GM18511 (cell line): ENCODE results near the gene MRPL54.
"Not testable (repeated sequence)": the region's sequence is repeated elsewhere in the genome, so short reads cannot be mapped to it uniquely, and the experiment has no call there.

Experiments
- ATAC-seq: cut with Tn5 transposase; IDR thresholded peaks from one replicate; pipeline ENCODE4 v1.9.1; 2021; ENCODE audit warnings: mild to moderate bottlenecking, moderate library complexity; ENCODE audit not compliant: unreplicated experiment

MRPL54 gene

DNA sequence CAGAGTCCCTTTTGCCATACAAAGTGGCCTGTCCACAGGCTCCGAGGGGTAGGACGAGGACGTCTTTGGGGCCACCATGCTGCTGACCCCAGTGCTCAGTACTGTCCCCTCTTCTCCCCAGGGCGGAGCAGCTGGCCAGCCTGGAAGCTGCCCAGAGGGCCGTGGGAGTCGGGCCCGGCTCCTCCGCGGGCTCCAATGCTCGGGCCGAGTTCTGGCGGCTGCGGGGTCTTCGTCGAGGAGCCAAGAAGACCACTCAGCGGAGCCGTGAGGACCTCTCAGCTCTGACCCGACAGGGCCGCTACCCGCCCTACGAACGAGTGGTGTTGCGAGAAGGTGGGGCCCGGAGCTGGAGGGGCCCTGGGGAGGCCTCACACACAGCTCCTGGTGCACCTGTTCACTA, 22.1 kb upstream of the MRPL54 start:
- ATAC-seq = no peak

GRCh38 chr19:3743486-3743885, 19.0 kb upstream of the MRPL54 start:
- no peak for ATAC-seq

DNA sequence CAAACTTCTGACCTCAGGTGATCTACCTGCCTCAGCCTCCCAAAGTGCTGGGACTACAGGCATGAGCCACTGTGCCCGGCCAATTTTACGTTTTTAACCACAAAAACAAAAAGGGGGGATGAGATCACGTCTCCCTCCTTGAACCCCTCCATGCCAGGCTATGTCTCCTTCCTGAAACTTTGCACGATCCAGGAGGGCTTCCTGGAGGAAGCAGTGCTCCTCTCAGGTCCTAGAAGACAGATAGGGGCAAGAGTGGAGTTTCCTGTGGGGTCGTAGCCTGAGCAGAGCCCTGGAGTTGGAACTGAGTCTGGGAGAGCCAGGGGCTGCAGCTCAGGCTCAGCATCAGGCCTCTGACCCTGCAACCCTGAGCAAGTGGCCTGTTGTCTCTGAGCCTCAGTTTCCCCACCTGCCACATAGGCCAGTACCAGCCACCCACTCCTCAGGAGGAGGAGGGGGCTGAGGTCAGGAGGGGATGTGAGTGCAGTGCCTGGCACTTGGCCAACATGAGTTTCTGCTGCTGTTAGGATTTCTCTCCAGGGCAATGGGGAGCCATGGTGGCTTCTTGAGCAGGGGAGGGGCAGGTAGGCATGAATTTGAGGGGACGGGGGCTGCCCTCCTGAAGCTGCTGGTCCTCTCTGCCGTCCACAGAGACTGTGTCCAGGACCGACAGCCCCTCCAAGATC, 17.0 kb upstream of the MRPL54 start:
- ATAC-seq = no peak

- ATAC-seq = no peak
Measured at GRCh38 chr19:3746371-3747056, 16.0 kb upstream of the MRPL54 start.

DNA sequence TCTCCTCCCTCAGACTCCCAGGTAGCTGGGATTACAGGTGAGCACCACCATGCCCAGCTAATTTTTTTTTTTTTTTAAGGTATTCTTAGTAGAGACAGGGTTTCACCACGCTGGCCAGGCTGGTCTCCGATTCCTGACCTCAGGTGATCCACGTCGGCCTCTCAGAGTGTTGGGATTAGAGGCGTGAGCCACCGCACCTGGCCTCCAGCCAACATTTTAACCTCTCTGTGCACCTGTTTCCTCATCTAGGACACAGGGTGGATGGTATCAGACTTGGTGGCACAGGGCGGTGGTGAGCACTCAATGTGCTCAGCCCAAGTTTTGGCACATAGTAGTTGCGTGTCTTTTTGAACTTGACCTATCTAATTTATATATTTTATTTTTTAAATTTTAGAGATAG, 13.5 kb upstream of the MRPL54 start:
- ATAC-seq = no peak

DNA sequence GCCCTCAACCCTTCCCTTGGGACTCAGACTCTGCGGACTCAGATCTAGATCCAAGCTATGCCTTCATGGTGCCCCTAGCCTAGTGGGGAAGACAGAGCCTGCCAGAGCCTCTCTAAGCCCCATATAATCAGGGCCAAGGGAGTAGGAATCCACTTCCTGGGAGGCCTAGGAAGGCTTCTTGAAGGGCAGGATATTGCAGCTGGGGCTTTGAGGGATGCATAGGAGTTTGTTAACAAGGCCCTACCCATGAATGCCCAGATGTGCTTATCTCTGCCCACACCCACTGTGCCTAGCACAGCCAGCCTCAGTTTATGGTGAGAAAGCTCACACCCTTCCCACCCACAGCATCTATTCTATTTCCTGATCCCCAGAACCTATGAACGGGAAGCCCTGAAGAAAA, 12.3 kb upstream of the MRPL54 start:
- ATAC-seq = no peak

DNA sequence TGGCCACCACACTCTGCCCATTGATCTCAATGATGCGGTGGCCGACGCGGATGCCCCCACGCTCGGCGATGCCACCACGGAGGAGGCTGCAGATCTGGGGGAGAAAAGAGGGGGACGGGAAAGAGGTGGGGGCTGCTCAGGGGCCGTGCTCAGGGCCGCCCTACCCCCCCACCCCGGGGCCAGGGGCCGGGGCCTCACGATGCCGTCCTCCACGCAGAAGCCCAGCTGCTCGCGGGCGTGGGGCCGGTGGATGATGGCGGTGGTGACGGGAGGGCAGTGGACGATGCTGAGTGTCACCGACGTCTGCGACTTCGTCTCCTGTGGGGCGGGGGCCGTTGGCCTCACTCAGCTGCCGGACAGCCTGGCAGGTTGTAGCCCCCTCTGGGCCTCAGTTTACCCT, 11.2 kb upstream of the MRPL54 start:
- no peak for ATAC-seq

GRCh38 chr19:3752492-3752891, 10.0 kb upstream of the MRPL54 start:
- no peak for ATAC-seq

DNA sequence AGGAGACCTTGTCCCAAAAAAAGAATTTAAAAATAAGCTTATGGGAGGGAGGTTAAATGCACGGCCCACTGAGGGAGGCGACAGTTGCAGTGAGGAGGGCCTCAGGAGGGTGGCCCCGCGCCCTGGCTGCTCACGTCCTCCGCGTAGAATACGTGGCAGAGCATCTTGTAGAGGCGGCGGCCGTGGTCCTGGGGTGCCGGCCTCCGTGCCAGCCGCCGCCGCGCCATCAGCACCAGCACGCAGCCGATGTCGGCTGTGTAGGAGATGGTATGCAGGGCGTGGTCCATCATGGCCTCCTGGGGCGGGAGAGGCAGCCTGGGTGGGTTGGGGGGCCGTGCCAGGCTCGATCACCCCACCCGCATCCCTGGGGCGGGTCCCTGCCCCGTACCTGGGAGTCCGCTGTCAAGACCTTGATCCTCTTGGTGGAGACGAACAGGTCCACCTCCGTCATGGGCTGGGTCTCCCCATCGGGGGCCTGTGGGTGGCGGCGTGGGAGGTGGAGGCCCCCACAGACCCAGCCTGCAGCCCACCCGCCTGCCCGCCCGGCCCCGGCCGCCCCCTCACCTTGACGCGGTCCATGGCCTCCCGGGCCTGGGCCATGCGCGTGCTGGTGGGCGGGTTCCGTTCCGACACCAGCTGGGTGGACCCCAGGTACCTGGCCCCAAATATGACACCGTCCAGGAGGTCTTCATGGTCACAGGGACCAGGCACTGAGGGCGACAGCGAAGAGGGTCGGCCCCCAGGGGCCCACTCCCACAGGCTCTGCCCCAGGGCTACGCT, 8.7 kb upstream of the MRPL54 start:
- ATAC-seq = no peak

DNA sequence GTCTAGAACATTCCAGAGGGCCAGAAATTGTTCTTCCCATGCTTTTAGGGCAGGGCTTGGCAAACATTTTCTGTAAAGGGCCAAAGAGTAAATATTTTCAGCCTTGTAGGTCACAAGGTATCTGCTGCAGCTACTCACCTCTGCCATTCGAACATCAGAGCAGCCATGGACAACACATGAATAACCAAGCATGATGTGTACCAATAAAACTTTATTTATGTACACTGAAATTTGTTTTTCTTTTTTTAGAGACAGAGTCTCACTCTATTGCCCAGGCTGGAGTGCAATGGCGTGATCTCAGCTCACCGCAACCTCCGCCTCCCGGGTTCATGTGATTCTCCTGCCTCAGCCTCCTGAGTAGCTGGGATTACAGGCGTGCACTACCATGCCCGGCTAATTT, 4.8 kb upstream of the MRPL54 start:
- ATAC-seq = not testable (repeated sequence)

DNA sequence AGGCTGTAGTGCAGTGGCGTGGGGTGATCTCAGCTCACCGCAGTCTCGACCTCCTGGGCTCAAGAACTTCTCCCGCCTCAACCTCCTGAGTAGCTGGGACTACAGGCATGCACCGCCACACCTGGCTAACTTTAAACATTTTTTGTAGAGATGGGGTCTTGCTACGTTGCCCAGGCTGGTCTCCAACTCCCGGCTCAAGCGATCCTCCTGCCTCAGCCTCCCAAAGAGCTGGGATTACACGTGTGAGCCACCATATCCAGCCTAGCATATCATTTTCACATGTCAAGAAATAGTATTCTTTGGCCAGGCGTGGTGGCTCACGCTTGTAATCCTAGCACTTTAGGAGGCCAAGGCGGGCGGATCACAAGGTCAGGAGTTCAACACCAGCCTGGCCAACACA, 4.2 kb upstream of the MRPL54 start:
- not testable (repeated sequence) for ATAC-seq

- no peak for ATAC-seq
Measured at GRCh38 chr19:3759482-3760254, 2.8 kb upstream of the MRPL54 start.

DNA sequence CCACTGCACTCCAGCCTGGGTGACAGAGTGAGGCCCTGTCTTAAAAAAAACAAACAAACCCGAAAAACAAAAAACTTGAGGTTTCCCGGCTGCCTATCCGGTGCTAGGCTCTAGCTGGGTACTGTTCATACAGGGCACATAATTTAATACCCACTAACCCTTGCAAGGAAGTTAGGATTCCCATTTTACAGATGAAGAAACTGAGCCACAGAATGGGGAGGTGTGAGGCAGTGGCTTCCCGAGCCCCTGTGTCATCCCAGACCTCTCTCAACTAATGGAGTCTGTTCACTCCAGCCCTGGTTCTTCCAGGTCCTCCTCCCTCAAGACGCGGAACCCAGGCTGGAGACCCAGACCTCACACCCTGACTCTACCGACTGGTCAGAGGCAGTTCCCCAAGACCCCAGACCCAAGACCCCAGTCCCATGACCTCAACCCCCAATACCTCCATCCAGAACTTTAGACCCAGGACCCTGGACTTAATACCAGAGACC, 1.6 kb upstream of the MRPL54 start:
- no peak for ATAC-seq

DNA sequence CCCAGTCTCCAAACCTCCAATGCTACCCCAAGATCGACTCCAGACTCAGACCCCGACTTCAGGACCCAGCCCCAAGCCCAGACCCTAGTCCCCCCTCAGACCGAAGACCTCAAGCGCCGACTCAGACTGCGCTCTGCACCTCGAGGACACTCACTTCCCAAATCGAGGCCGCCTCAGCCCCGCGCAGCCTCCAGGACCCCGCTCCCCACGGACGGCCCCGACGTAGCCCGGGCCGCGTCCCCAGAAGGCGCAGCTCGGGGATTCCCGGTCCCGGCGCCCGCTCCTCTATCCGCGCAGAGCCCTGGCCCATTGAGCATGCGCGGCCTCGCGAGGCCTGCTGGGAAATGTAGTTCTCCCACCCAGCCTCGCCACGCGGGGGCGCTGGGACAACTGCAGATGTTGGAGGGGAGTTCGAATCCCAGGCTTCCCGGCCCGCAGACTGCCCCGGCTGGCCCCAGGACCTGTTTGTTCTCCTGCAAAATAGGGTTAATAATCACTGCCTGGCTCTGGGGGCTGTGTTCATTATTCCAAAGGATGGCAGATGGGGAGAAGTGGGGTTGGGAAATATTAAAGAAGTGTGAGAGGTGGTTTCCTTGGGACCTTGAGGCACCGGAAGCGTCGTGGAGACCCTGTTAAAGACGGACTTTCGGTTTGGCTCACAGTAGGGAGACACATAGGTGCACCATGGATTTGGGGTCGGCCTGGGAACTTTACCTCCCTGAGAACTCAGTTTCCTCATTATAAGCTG, 926 bp upstream of the MRPL54 start, which contains the start of gene APBA3:
APBA3 (minus strand) TSS at position 311 of the 748 bp plus-strand sequence. CDS start 1,428 bp downstream, outside the sequence.
- peak; percentile 43 for ATAC-seq

GRCh38 chr19:3762130-3762473, 380 bp upstream of the MRPL54 start:
- ATAC-seq = no peak

- no peak for ATAC-seq
Measured at GRCh38 chr19:3765121-3765520, 2.6 kb downstream of the MRPL54 start.

GRCh38 chr19:3765757-3766156, 3.3 kb downstream of the MRPL54 start:
- not testable (repeated sequence) for ATAC-seq

GRCh38 chr19:3766520-3766919, 4.0 kb downstream of the MRPL54 start:
- no peak for ATAC-seq

DNA sequence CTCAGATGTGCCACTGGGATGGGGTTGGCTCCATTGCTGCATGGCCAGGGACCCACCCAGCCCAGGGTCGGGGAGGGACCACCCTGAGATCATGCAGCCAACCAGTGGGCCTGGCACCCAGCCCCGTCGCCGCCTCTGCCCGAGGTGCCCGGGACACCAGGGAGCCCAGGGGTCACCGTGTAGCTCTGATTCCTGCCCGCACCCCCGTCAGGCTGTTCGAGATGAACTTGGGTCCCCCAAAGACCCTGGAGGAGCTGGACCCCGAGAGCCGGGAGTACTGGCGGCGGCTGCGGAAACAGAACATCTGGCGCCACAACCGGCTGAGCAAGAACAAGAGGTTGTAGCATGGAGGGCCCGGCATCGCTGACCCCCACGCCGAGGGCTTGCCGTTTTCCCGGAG, 4.6 kb downstream of the MRPL54 start:
- no peak for ATAC-seq

DNA sequence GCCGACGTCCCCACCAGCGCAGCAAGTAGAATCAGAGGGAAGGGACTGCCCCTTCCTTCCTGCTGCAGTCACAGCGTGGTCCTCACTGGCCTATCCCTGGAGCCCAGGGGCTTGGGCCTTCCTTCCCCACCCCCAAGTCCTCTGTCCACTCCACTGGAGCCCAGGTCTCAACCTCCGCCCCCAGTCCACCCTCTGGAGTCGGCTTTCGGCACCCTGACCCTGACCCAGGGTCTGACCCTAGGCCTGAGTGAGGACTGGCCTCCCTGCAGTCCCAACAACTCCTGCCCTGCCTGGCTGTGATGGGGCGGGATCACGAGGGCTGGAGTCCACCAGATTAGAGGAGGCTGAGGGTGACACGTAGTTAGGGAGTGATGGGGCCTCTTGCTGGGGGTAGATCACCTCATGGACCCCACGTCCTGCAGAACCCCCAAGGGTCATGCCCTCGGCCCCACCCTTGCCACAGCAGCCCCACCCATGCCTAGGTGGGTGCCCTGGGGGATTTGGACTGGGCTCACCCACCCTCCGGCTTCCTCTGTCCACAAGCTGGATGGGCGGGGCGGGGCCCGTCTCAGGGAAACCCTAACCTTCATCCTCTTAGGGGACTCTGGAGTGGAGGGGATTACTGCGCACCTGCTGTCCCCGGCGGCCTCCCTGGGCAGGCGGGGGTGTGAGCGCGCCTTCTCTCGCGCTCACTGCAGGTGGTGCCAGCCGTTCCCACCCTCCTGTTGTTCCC, 5.7 kb downstream of the MRPL54 start:
- ATAC-seq = no peak
